ENCODE data around the gene ILKAP. TPM values are rescaled to one million over a fixed set of nuclear protein-coding genes. Genes with fewer than 3 reads are reported as not detected.

The ILKAP gene
- polyA plus RNA-seq, 1 experiment, result 31.1 TPM

GRCh38 chr2:238136820-238137537, 66.5 kb downstream of the ILKAP start:
- no peaks in the 10 kb centered on the region for H3K27me3 ChIP-seq (ENCODE audit: control insufficient read depth, insufficient read depth, low read length)
- H3K36me3 ChIP-seq (ENCODE audit: control insufficient read depth, insufficient read depth, low read length), result no peaks in the 10 kb centered on the region
- TF ChIP-seq, protein P1, sequence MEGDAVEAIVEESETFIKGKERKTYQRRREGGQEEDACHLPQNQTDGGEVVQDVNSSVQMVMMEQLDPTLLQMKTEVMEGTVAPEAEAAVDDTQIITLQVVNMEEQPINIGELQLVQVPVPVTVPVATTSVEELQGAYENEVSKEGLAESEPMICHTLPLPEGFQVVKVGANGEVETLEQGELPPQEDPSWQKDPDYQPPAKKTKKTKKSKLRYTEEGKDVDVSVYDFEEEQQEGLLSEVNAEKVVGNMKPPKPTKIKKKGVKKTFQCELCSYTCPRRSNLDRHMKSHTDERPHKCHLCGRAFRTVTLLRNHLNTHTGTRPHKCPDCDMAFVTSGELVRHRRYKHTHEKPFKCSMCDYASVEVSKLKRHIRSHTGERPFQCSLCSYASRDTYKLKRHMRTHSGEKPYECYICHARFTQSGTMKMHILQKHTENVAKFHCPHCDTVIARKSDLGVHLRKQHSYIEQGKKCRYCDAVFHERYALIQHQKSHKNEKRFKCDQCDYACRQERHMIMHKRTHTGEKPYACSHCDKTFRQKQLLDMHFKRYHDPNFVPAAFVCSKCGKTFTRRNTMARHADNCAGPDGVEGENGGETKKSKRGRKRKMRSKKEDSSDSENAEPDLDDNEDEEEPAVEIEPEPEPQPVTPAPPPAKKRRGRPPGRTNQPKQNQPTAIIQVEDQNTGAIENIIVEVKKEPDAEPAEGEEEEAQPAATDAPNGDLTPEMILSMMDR (IDR thresholded peaks at IDR 0.05; ENCODE audit: insufficient read depth, low read depth, low read length), result no peak
- no peak for DNase-seq (ENCODE audit: low read depth)
- ChIA-PET POLR2A (no interaction called here), CTCF (interaction anchor here (1.6 to 1.8 kb wide), 2 partner anchors 10 to 40 kb away, joined by 3 to 5 read pairs; no protein-coding TSS in a partner anchor)
- H3K4me3 ChIP-seq (ENCODE audit: low read depth, low read length), result no peak overlapping the region

GRCh38 chr2:238135601-238136150, 67.8 kb downstream of the ILKAP start:
- DNase-seq (ENCODE audit: low read depth), result no peak
- Histone ChIP-seq H3K27me3 (ENCODE audit: control insufficient read depth, insufficient read depth, low read length) (no peaks in the 10 kb centered on the region), H3K36me3 (ENCODE audit: control insufficient read depth, insufficient read depth, low read length) (no peaks in the 10 kb centered on the region), H3K4me3 (ENCODE audit: low read depth, low read length) (no peak overlapping the region)
- TF ChIP-seq, protein P1 (IDR thresholded peaks at IDR 0.05; ENCODE audit: insufficient read depth, low read depth, low read length), result no peak
- ChIA-PET POLR2A (no interaction called here), CTCF (no interaction called here)

- no peak overlapping the region for H3K4me3 ChIP-seq (ENCODE audit: low read depth, low read length)
- ChIA-PET CTCF (interaction anchor here (1.3 kb wide), 1 partner anchor 9 kb away, joined by 4 read pairs; no protein-coding TSS in a partner anchor), POLR2A (no interaction called here)
- TF ChIP-seq, protein P1 (IDR thresholded peaks at IDR 0.05; ENCODE audit: insufficient read depth, low read depth, low read length), result no peak
- no peaks in the 10 kb centered on the region for H3K27me3 ChIP-seq (ENCODE audit: control insufficient read depth, insufficient read depth, low read length)
- H3K36me3 ChIP-seq (ENCODE audit: control insufficient read depth, insufficient read depth, low read length), result no peaks in the 10 kb centered on the region
- DNase-seq (ENCODE audit: low read depth), result no peak
These were observed 69.1 kb downstream of the ILKAP start for GRCh38 chr2:238134393-238134785.

DNA sequence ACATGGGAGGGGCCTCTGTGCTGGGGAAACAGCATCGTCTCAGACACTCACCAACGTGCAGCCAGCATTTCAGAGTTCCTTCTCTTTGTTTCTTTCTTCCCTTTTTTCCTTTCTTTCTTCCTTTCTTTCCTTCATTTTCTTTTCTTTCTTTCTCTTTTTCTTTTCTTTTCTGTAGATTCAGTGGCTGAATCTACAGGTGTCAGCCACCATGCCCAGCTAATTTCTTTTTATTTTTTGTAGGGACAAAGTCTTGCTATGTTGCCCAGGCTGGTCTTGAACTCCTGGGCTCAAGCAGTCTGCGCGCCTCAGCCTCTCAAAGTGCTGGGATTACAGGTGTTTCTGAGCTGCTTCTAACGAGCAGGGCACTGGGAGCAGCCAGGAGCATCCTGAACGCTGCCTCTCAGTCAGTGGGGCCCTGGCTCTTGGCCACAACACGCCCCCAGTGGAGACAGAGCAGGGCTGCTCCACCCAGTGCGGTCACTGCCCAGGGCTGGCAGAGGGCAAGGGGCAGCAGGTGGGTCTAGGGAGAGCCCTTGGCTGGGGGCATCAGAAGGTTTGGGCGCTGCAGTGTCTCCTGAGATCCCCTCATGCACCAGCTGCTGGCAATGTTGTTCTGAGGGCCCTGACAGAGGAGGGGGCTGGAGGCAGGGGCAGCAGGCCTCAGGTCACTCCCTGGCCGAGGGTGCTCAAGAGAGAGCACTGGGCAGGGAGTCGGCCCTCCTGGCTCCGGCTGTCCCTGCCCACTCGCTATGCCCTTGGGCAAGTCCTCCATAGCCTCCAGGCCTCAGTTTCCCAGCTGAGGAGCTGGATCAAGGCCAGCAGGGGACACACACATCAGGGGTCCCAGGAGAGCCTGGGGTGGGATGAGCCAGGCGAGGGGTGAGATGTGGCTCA, 69.7 kb downstream of the ILKAP start:
- DNase-seq (ENCODE audit: low read depth), result no peak
- TF ChIP-seq, protein P1 (IDR thresholded peaks at IDR 0.05; ENCODE audit: insufficient read depth, low read depth, low read length), result 0 out of 2 replicates have a peak, but pooled peaks have one; percentile 2
- Histone ChIP-seq H3K27me3 (ENCODE audit: control insufficient read depth, insufficient read depth, low read length) (no peaks in the 10 kb centered on the region), H3K36me3 (ENCODE audit: control insufficient read depth, insufficient read depth, low read length) (no peaks in the 10 kb centered on the region), H3K4me3 (ENCODE audit: low read depth, low read length) (no peak overlapping the region)
- ChIA-PET CTCF (interaction anchor here (0.6 to 1.3 kb wide), 2 partner anchors 8 to 10 kb away, joined by 3 to 4 read pairs; no protein-coding TSS in a partner anchor), POLR2A (no interaction called here)
